AG10803 (cell line): Measurements from ENCODE around the gene GNMT.
A peak's percentile ranks its signal among the peaks of the same experiment; 100 is the strongest.

Experiments
- DNase-seq: peaks from one replicate; pipeline ENCODE4 v3.0.0; 2010; ENCODE audit warnings: low read depth
- H3K4me3 ChIP-seq: 2 replicates; pipeline ENCODE4 v1.5.1; 2011; ENCODE audit warnings: mild to moderate bottlenecking, low read length, control low read depth
- CTCF ChIP-seq: conservative IDR thresholded peaks from 2 replicates; pipeline ENCODE4 v1.5.1; 2011; ENCODE audit warnings: mild to moderate bottlenecking, low read length, control low read depth, inconsistent platforms

The GNMT gene

GRCh38 chr6:42973926-42974325, 13.4 kb downstream of the GNMT start:
- TF ChIP-seq CTCF, result no peak
- H3K4me3 ChIP-seq, result no peak overlapping the region
- no peak for DNase-seq

- DNase-seq, result no peak
- no peak overlapping the region for H3K4me3 ChIP-seq
- no peak for TF ChIP-seq CTCF
Observed at GRCh38 chr6:42974919-42975505, 14.5 kb downstream of the GNMT start.

GRCh38 chr6:42978487-42978838, 17.9 kb downstream of the GNMT start:
- H3K4me3 ChIP-seq, result peak overlapping the region; percentile 76
- peak; percentile 23 for DNase-seq
- no peak for TF ChIP-seq CTCF

GRCh38 chr6:42978839-42979522, 18.4 kb downstream of the GNMT start, which contains the start of gene PEX6:
PEX6 (minus strand) TSS chr6:42979181; CDS start chr6:42979150, 31 bp downstream.
- peak; percentile 81 for DNase-seq
- peak within 1 kb of the TSS; percentile 76 for H3K4me3 ChIP-seq
- TF ChIP-seq CTCF, result no peak

- DNase-seq, result peak; percentile 38
- TF ChIP-seq CTCF, result peak; percentile 7; the same call in 1 of the 2 replicates
- H3K4me3 ChIP-seq, result peak overlapping the region; percentile 76
Observed at GRCh38 chr6:42979523-42980177, 19.1 kb downstream of the GNMT start.

- no peak overlapping the region for H3K4me3 ChIP-seq
Observed at GRCh38 chr6:42981836-42982235, 21.3 kb downstream of the GNMT start.

More at GRCh38 chr6:42981836-42982235, 21.3 kb downstream of the GNMT start:
- no peak for TF ChIP-seq CTCF
- DNase-seq, result no peak
